Activated CD8-positive, alpha-beta T cell treated with anti-CD3 and anti-CD28 coated beads, Interleukin-2, amount 10 ng/mL, durations not matched to agents 7 days and 5 days (primary cell): Measurements from ENCODE around the gene OLFML1. TPM values are rescaled to one million over a fixed set of nuclear protein-coding genes. Genes with fewer than 3 reads are reported as not detected.

ENCODE experiments used
- ATAC-seq: fragments of 150-1000 bp; cut with Tn5 transposase; one replicate; pipeline ENCODE4 v1.10.0; 2021; ENCODE audit warnings: moderate library complexity
- CTCF ChIA-PET: fragments of 350-600 bp; sonication (Branson Sonifier 250); formaldehyde crosslinking; loops from one replicate; lab custom pipeline; 2021; ENCODE audit warnings: antibody characterized with exemption; lab: Charles Lee
- POLR2A ChIA-PET: fragments of 350-600 bp; sonication (Branson Sonifier 250); formaldehyde crosslinking; loops from one replicate; lab custom pipeline; 2021; ENCODE audit warnings: antibody characterized with exemption; lab: Charles Lee
- DNase-seq: peaks from one replicate; pipeline ENCODE4 v3.0.0-alpha.2; 2020
- H3K27ac Mint-ChIP-seq: one replicate; pipeline ENCODE4 v1.8.0; 2021; ENCODE audit warnings: mild to moderate bottlenecking, mixed read lengths
- H3K27me3 Mint-ChIP-seq: one replicate; pipeline ENCODE4 v1.8.0; 2021; ENCODE audit warnings: low read depth, mixed read lengths
- H3K36me3 Mint-ChIP-seq: one replicate; pipeline ENCODE4 v1.8.0; 2021; ENCODE audit warnings: low read depth, mixed read lengths
- H3K4me1 Mint-ChIP-seq: one replicate; pipeline ENCODE4 v1.8.0; 2021; ENCODE audit warnings: low read depth, mixed read lengths
- H3K4me3 Mint-ChIP-seq: one replicate; pipeline ENCODE4 v1.8.0; 2021; ENCODE audit warnings: mild to moderate bottlenecking, mixed read lengths
- H3K9me3 Mint-ChIP-seq: one replicate; pipeline ENCODE4 v1.8.0; 2022; ENCODE audit warnings: mixed read lengths; ENCODE audit not compliant: insufficient read depth
- total RNA-seq, 2 experiments: library from RNA; stranded (reverse); gene quantifications; one replicate each; pipeline ENCODE4 v1.2.3, GENCODE V29; 2021

The OLFML1 gene
- total RNA-seq, 2 experiments from 2014 or later, result not detected

- POLR2A ChIA-PET, result interaction anchor here (0.6 kb wide), 1 partner anchor 10 kb away, joined by 5 read pairs; no protein-coding TSS in a partner anchor
- ATAC-seq (peak; percentile 75), DNase-seq (peak; percentile 37)
- Mint-ChIP-seq H3K36me3 (no peaks in the 10 kb centered on the region), H3K9me3 (no peaks in the 10 kb centered on the region), H3K4me1 (no peaks in the 10 kb centered on the region), H3K27ac (no peak overlapping the region), H3K4me3 (no peak overlapping the region), H3K27me3 (no peaks in the 10 kb centered on the region)
- CTCF ChIA-PET, result interaction anchor here (1.2 to 2.6 kb wide), 3 partner anchors 11 to 196 kb away, joined by 3 to 9 read pairs (median 5); partner anchors contain the start of gene PPFIBP2
Measured at GRCh38 chr11:7548659-7549274, 63.5 kb downstream of the OLFML1 start.

- Mint-ChIP-seq H3K4me1 (no peaks in the 10 kb centered on the region), H3K36me3 (no peaks in the 10 kb centered on the region), H3K27ac (no peak overlapping the region), H3K27me3 (no peaks in the 10 kb centered on the region), H3K4me3 (no peak overlapping the region), H3K9me3 (no peaks in the 10 kb centered on the region)
- POLR2A ChIA-PET, result no interaction called here
- DNase-seq (no peak), ATAC-seq (no peak)
- CTCF ChIA-PET, result interaction anchor here (1.2 to 2.6 kb wide), 3 partner anchors 12 to 108 kb away, joined by 3 to 9 read pairs (median 5); partner anchors contain the start of gene PPFIBP2
Measured at GRCh38 chr11:7549681-7550080, 64.4 kb downstream of the OLFML1 start.

GRCh38 chr11:7551571-7551970 lies 66.3 kb downstream of the OLFML1 start:
- POLR2A ChIA-PET, result no interaction called here
- DNase-seq, result no peak
- H3K36me3 Mint-ChIP-seq, result no peaks in the 10 kb centered on the region
- H3K27ac Mint-ChIP-seq, result no peak overlapping the region
- no peak overlapping the region for H3K4me3 Mint-ChIP-seq
- CTCF ChIA-PET, result interaction anchor here (2.0 kb wide), 1 partner anchor 39 kb away, joined by 6 read pairs; the partner anchor contains the start of gene PPFIBP2
- no peak for ATAC-seq
- no peaks in the 10 kb centered on the region for H3K27me3 Mint-ChIP-seq
- no peaks in the 10 kb centered on the region for H3K4me1 Mint-ChIP-seq
- H3K9me3 Mint-ChIP-seq, result no peaks in the 10 kb centered on the region

DNA sequence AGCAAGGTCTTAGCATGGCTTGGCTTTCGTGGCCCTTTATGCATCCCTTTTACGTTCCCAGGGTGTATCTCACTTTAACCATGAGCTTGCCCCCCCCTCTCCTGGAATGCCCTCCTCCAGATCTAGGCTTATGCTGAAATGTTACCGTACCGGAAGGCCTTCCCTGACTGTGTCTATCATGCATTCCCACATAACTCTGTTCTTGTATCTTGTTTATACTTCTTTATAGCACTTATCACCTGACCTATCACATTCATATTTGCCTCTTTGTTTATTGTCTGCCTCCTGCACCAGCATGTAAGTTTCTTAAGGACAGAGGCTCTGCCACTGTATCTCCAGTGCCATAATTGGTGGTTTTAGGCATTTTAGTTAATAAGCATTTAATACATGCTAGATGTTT lies 67.4 kb downstream of the OLFML1 start:
- Mint-ChIP-seq H3K4me3 (no peak overlapping the region), H3K36me3 (no peaks in the 10 kb centered on the region), H3K27me3 (no peaks in the 10 kb centered on the region), H3K9me3 (no peaks in the 10 kb centered on the region), H3K27ac (no peak overlapping the region), H3K4me1 (no peaks in the 10 kb centered on the region)
- ATAC-seq (no peak), DNase-seq (no peak)
- POLR2A ChIA-PET, result interaction anchor here (0.6 kb wide), 1 partner anchor 129 kb away, joined by 4 read pairs; no protein-coding TSS in a partner anchor
- CTCF ChIA-PET, result interaction anchor here (0.7 kb wide), 1 partner anchor 74 kb away, joined by 3 read pairs; no protein-coding TSS in a partner anchor

GRCh38 chr11:7555052-7555699 lies 69.9 kb downstream of the OLFML1 start:
- H3K9me3 Mint-ChIP-seq, result no peaks in the 10 kb centered on the region
- H3K27ac Mint-ChIP-seq, result no peak overlapping the region
- ATAC-seq (no peak), DNase-seq (no peak)
- ChIA-PET POLR2A (no interaction called here), CTCF (no interaction called here)
- H3K27me3 Mint-ChIP-seq, result no peaks in the 10 kb centered on the region
- H3K36me3 Mint-ChIP-seq, result no peaks in the 10 kb centered on the region
- no peak overlapping the region for H3K4me3 Mint-ChIP-seq
- H3K4me1 Mint-ChIP-seq, result no peaks in the 10 kb centered on the region

DNA sequence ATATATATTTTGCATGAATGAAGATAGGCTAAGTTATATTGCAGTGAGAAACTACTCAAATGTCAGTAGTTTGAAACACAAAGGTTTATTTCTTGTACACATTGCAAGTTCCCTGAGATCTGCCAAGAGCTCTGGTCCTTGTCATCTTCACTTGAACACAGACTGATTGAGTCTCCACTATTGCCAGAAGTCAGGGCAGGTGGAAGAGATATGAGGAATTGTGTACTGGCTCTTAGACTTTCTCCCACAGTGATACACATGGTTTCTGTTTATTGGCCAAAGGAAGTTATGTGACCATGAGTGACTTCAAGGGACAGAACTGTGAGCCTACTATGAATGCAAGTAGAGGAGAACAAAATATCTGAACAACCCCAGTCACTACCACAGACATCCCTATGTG lies 72.7 kb downstream of the OLFML1 start:
- H3K27me3 Mint-ChIP-seq, result no peaks in the 10 kb centered on the region
- no peak overlapping the region for H3K4me3 Mint-ChIP-seq
- ATAC-seq (no peak), DNase-seq (no peak)
- H3K9me3 Mint-ChIP-seq, result no peaks in the 10 kb centered on the region
- H3K4me1 Mint-ChIP-seq, result no peaks in the 10 kb centered on the region
- CTCF ChIA-PET, result no interaction called here
- no peak overlapping the region for H3K27ac Mint-ChIP-seq
- H3K36me3 Mint-ChIP-seq, result no peaks in the 10 kb centered on the region
- POLR2A ChIA-PET, result no interaction called here

DNA sequence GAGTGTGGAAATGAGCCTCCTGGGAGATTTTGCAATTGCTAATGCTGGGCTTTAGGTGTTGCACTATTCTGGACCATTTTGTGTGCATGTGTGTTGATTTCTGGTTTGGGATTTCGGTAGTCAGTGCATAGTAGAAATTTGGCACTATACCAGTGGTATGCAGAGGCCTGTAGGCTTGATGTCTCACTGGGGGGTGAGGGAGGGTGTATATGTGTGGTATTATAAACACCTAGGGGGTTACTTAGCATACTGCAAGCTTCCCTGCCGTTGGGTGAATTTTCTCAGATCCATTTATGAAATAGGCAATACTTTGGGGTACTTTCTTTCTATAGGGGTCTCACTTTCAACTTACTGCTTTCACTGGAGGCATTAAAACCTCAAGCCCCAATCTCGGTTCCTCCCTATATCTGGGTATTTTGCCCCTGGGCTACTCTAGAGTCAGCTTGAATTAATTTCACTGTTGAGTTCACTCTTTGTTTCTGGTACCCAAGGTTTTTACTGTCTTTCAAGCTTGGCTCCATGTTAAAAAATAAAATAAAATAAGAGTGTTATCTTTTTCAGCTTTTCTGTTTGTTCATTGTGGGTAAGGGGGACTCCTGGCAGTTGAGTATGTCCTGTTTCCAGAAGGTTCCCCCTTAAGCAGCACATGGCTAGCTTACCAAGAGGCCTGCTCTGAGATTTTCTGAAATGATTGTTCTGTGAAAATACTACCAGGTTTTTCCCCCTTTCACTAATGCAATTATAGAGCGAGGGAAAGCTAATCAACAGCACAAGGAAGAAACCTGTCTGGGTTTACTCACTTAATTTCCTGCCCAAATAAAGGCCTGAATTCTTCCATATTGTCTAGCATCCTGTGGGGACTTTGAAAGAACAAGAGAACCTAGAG lies 74.3 kb downstream of the OLFML1 start:
- H3K27me3 Mint-ChIP-seq, result no peaks in the 10 kb centered on the region
- no peaks in the 10 kb centered on the region for H3K36me3 Mint-ChIP-seq
- DNase-seq (no peak), ATAC-seq (no peak)
- H3K9me3 Mint-ChIP-seq, result no peaks in the 10 kb centered on the region
- no peak overlapping the region for H3K27ac Mint-ChIP-seq
- no peak overlapping the region for H3K4me3 Mint-ChIP-seq
- POLR2A ChIA-PET, result no interaction called here
- H3K4me1 Mint-ChIP-seq, result no peaks in the 10 kb centered on the region
- CTCF ChIA-PET, result interaction anchor here (1.0 kb wide), 1 partner anchor 132 kb away, joined by 4 read pairs; no protein-coding TSS in a partner anchor

Other genes with a start within 250 kb of the OLFML1 start
- gene SYT9, start 233.6 kb upstream of the OLFML1 start, total RNA-seq, result not detected
- gene PPFIBP2, start 28.5 kb downstream of the OLFML1 start, total RNA-seq, result 10 to 100 TPM; 11.2 to 12.1 TPM
- under 1 TPM; 0.24 to 0.55 TPM for gene CYB5R2, start 188.0 kb downstream of the OLFML1 start, total RNA-seq
- not detected for gene OVCH2, start 221.0 kb downstream of the OLFML1 start, total RNA-seq